AG04450 (cell line): ENCODE data around the gene SNRPA. TPM values are rescaled to one million over a fixed set of nuclear protein-coding genes. Genes with fewer than 3 reads are reported as not detected.

Experiments used
- CTCF ChIA-PET: fragments of 300-600, 350-600 bp; formaldehyde crosslinking; extraction: SDS; loops from one replicate; lab custom pipeline; 2022; ENCODE audit warnings: antibody characterized with exemption, inconsistent platforms; lab: Charles Lee
- POLR2A ChIA-PET: fragments of 350-600 bp; formaldehyde crosslinking; extraction: SDS; loops from one replicate; lab custom pipeline; 2021; ENCODE audit warnings: antibody characterized with exemption, inconsistent platforms; lab: Yijun Ruan, JAX
- DNase-seq: peaks from one replicate; pipeline ENCODE4 v3.0.0-alpha.2; 2011; ENCODE audit warnings: low read depth, low spot score
- H3K27ac ChIP-seq: one replicate; pipeline ENCODE4 v1.5.1; 2012; ENCODE audit warnings: low read depth, low read length, control low read depth
- H3K27me3 ChIP-seq: one replicate; pipeline ENCODE4 v1.6.0; 2012; ENCODE audit warnings: low read length; ENCODE audit not compliant: control insufficient read depth, insufficient read depth
- H3K4me3 ChIP-seq: 2 replicates; pipeline ENCODE4 v1.5.1; 2011; ENCODE audit warnings: mild to moderate bottlenecking, low read depth, low read length, control low read depth
- H3K9me3 ChIP-seq: 2 replicates; pipeline ENCODE4 v1.5.1; 2012; ENCODE audit warnings: low read length; ENCODE audit not compliant: control insufficient read depth, insufficient read depth
- polyA plus RNA-seq: library from polyadenylated mRNA; depleted of rRNA; stranded (reverse); fragments of >200 nt; gene quantifications from 2 replicates; pipeline ENCODE4 v1.2.3, GENCODE V29; 2011
- TF ChIP-seq, protein P1 (sequence below): IDR thresholded peaks from 2 replicates; pipeline ENCODE4 v1.5.1; 2011; ENCODE audit warnings: low read depth, low read length, control low read depth, inconsistent platforms

The SNRPA gene
- polyA plus RNA-seq, 1 experiment: 126 TPM

DNA sequence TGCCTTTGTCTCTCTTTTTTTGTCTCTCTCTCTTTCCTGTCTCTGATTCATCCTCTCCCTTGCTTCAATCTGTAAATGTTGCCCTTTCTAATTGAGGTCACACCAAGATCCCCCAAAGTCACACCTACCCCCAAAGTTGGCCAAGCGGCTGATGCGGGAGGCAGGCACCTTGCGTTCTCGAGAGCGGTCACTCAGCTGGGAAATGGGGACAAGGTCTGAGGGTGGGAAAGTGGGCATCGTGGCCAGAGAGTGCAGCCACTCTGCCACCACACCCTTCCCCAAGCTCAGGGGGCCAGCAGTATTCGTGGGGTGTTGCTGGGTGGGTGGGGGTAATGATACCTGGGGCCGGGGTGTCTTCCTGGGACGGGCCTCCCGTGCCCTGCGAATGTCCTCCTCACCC lies 37.1 kb upstream of the SNRPA start:
- no peak overlapping the region for H3K27ac ChIP-seq
- DNase-seq: no peak
- H3K4me3 ChIP-seq: peak overlapping the region; percentile 70
- H3K9me3 ChIP-seq: no peaks in the 10 kb centered on the region
- POLR2A ChIA-PET: no interaction called here
- no peaks in the 10 kb centered on the region for H3K27me3 ChIP-seq
- CTCF ChIA-PET: no interaction called here
- TF ChIP-seq, protein P1, sequence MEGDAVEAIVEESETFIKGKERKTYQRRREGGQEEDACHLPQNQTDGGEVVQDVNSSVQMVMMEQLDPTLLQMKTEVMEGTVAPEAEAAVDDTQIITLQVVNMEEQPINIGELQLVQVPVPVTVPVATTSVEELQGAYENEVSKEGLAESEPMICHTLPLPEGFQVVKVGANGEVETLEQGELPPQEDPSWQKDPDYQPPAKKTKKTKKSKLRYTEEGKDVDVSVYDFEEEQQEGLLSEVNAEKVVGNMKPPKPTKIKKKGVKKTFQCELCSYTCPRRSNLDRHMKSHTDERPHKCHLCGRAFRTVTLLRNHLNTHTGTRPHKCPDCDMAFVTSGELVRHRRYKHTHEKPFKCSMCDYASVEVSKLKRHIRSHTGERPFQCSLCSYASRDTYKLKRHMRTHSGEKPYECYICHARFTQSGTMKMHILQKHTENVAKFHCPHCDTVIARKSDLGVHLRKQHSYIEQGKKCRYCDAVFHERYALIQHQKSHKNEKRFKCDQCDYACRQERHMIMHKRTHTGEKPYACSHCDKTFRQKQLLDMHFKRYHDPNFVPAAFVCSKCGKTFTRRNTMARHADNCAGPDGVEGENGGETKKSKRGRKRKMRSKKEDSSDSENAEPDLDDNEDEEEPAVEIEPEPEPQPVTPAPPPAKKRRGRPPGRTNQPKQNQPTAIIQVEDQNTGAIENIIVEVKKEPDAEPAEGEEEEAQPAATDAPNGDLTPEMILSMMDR: no peak

DNA sequence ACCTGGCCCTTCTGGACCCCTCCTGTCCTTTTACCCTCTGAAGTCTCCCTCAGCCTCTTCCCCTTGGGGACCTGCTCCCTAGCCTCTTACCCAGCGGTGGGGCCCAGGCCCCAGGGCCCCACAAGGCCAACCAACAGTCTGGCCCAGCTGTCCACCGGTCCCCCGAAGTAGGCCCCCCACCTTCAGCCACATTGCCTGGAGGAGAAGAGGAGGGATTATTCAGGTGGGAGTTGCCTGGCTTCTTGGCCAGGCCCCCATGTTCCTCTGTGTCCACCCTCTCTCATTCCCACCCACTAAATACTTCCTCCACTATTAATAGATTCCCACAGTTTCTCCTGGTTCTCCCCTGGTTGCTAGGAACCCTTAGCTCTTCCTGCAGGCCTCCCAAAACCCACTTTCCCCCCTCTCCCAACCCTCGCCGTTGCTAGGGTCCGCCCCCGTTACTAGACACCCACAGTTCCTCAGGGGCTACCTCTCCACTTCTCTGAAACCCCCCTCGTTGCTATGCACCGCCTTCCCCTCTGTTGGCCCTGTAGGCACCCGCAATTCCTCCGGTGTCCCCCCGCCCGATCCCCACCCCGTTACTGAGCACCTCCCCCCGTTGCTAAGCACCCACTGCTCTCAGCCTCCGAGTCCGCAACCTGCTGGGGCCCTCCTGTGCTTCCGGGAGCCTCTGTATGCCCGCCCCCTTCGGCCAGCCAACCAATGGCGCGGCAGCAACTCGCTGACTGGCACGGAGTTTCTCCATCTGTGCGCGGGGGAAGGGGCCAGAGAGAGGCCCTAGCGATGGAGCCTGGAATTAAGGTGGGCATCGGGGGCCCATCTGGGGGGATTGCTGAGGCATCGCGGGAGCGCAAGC lies 36.3 kb upstream of the SNRPA start:
- peak overlapping the region; percentile 70 for H3K4me3 ChIP-seq
- CTCF ChIA-PET: no interaction called here

DNA sequence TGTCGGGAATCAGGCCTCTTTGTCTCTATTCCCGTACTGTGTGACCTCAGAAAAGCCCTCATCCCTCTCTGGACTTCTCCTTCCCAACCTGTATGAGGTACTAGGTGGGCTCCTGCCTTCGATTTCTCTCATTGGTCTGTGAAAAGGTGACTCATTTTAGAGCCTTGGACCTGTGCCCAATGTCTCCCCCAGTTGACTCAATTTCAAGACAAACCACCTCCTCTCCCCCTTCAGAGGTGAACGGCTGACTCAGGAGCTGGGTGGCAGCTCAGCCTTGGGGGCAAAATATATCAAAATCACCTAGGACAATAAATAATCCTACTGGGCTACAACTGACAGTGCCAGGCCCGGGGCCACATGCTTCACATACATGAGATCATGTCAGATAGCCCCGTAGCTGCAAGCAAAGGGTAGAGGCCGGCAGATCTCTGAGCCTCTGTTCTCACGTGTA lies 34.9 kb upstream of the SNRPA start:
- ChIA-PET CTCF (interaction anchor here (2.1 kb wide), 1 partner anchor 82 kb away, joined by 5 read pairs; no protein-coding TSS in a partner anchor), POLR2A (interaction anchor here (1.5 to 2.3 kb wide), 5 partner anchors 25 to 62 kb away, joined by 3 to 20 read pairs (median 17); partner anchors contain the start of genes ACTMAP, NUMBL, RAB4B and SNRPA)
- H3K4me3 ChIP-seq: peak overlapping the region; percentile 89
- H3K27ac ChIP-seq: peak overlapping the region; percentile 100
- H3K9me3 ChIP-seq: no peaks in the 10 kb centered on the region
- DNase-seq: peak; percentile 6
- no peaks in the 10 kb centered on the region for H3K27me3 ChIP-seq
- TF ChIP-seq, protein P1: no peak

More for the DNA sequence above, 36.3 kb upstream of the SNRPA start:
- TF ChIP-seq, protein P1: no peak
- no peaks in the 10 kb centered on the region for H3K27me3 ChIP-seq
- H3K27ac ChIP-seq: peak overlapping the region; percentile 100
- POLR2A ChIA-PET: interaction anchor here (0.7 kb wide), 1 partner anchor 21 kb away, joined by 5 read pairs; no protein-coding TSS in a partner anchor
- DNase-seq: peak; percentile 81
- no peaks in the 10 kb centered on the region for H3K9me3 ChIP-seq

DNA sequence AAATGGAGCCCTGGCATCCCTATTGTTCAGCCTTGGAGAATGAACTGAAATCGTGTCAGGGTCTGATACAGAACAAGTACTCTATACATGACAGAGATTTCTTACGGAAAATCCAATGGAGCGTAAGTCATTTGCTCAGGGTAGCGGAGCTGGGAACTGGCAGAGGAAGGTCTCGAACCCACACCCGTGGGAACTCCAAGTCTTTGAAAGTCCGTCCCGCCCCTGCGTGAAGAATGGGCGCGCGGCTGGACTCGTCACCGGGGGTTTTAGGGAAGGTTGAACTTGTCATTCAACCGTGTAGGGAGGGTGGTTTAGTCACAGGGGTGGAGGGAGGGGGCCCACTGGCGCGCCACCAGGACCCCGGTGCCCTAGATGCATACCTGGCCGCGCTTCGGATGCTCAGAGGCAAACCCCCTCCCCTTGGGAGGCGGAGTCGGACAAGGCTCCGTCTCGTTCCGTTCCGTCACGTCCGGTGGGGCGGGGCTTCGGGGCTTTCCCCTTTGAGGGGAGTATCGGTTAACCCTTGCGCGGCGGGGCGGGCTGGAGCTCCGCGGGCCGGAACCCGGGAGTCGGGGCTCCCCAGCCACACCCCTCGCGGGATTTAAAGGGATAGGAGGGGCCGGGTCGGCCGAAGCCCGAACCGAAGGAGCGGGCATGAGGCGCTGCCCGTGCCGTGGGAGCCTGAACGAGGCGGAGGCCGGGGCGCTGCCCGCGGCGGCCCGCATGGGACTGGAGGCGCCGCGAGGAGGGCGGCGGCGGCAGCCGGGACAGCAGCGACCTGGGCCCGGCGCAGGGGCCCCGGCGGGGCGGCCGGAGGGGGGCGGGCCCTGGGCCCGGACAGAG lies 34.3 kb upstream of the SNRPA start, which contains the start of the genes COQ8B and ITPKC:
Gene COQ8B, minus strand, starts transcription at position 405 of the 843 bp plus-strand sequence. CDS start 2,254 bp downstream, outside the sequence.
Gene ITPKC, plus strand, starts transcription at position 631 of the 843 bp plus-strand sequence. Its CDS starts 24 bp downstream, at position 655.
- POLR2A ChIA-PET: interaction anchor here (0.6 to 2.3 kb wide), 8 partner anchors 26 to 76 kb away, joined by 3 to 20 read pairs (median 8); partner anchors contain the start of genes ACTMAP, NUMBL, RAB4B and SNRPA
- DNase-seq: peak; percentile 91
- CTCF ChIA-PET: interaction anchor here (0.6 to 2.1 kb wide), 4 partner anchors 18 to 82 kb away, joined by 3 to 5 read pairs (median 4); partner anchors contain the start of gene RAB4B
- no peaks in the 10 kb centered on the region for H3K27me3 ChIP-seq
- H3K27ac ChIP-seq: peak within 1 kb of the TSS; percentile 100
- TF ChIP-seq, protein P1: no peak
- H3K4me3 ChIP-seq: peak within 1 kb of the TSS; percentile 89
- H3K9me3 ChIP-seq: no peaks in the 10 kb centered on the region
